ENCODE results near the gene EYA4.

GRCh38 chr6:133262804-133263203, 21.6 kb downstream of the EYA4 start:
- TF ChIP-seq YY1 (IDR thresholded peaks at IDR 0.05; ENCODE audit: insufficient read depth, insufficient read length) (no peak), ZNF274 (IDR thresholded peaks at IDR 0.05; ENCODE audit: low read depth, low read length) (no peak)

Measured in NT2/D1 (cell line).